ENCODE measurements around the gene TNIP3.

The TNIP3 gene

GRCh38 chr4:121122661-121123060 is 41.5 kb downstream of the TNIP3 start:
- no peaks in the 10 kb centered on the region for H3K9me3 ChIP-seq
- no peak for DNase-seq
- H3K27ac ChIP-seq: no peak overlapping the region
- TF ChIP-seq CTCF (IDR thresholded peaks at IDR 0.05): no peak
- H3K27me3 ChIP-seq: no peaks in the 10 kb centered on the region
- H3K4me3 ChIP-seq: no peak overlapping the region
- intact Hi-C loops (cut with DNase I; ENCODE audit: low total_unique reads): no loop called here
- no peaks in the 10 kb centered on the region for H3K4me1 ChIP-seq
- no peaks in the 10 kb centered on the region for H3K36me3 ChIP-seq

GRCh38 chr4:121119715-121120114 is 44.4 kb downstream of the TNIP3 start:
- no peaks in the 10 kb centered on the region for H3K27me3 ChIP-seq
- H3K9me3 ChIP-seq: no peaks in the 10 kb centered on the region
- intact Hi-C loops (cut with DNase I; ENCODE audit: low total_unique reads): no loop called here
- no peaks in the 10 kb centered on the region for H3K36me3 ChIP-seq
- no peak for TF ChIP-seq CTCF (IDR thresholded peaks at IDR 0.05)
- no peak for DNase-seq
- H3K4me1 ChIP-seq: no peaks in the 10 kb centered on the region
- H3K4me3 ChIP-seq: no peak overlapping the region
- no peak overlapping the region for H3K27ac ChIP-seq

GRCh38 chr4:121118344-121118743 is 45.8 kb downstream of the TNIP3 start:
- Histone ChIP-seq H3K27me3 (no peaks in the 10 kb centered on the region), H3K9me3 (no peaks in the 10 kb centered on the region), H3K27ac (no peak overlapping the region), H3K4me1 (no peaks in the 10 kb centered on the region), H3K36me3 (no peaks in the 10 kb centered on the region), H3K4me3 (no peak overlapping the region)
- no peak for TF ChIP-seq CTCF (IDR thresholded peaks at IDR 0.05)
- intact Hi-C loops (cut with DNase I; ENCODE audit: low total_unique reads): no loop called here
- no peak for DNase-seq

GRCh38 chr4:121114756-121115155 is 49.4 kb downstream of the TNIP3 start:
- no peak overlapping the region for H3K4me3 ChIP-seq
- no peak for DNase-seq
- no peak overlapping the region for H3K27ac ChIP-seq
- H3K36me3 ChIP-seq: no peaks in the 10 kb centered on the region
- H3K4me1 ChIP-seq: no peaks in the 10 kb centered on the region
- intact Hi-C loops (cut with DNase I; ENCODE audit: low total_unique reads): no loop called here
- no peaks in the 10 kb centered on the region for H3K9me3 ChIP-seq
- no peaks in the 10 kb centered on the region for H3K27me3 ChIP-seq
- no peak for TF ChIP-seq CTCF (IDR thresholded peaks at IDR 0.05)

GRCh38 chr4:121112530-121112929 is 51.6 kb downstream of the TNIP3 start:
- peak in 1 of 2 experiments; percentile 21 for TF ChIP-seq CTCF (IDR thresholded peaks at IDR 0.05)
- H3K4me1 ChIP-seq: no peaks in the 10 kb centered on the region
- no peak overlapping the region for H3K4me3 ChIP-seq
- no peaks in the 10 kb centered on the region for H3K9me3 ChIP-seq
- H3K36me3 ChIP-seq: no peaks in the 10 kb centered on the region
- H3K27ac ChIP-seq: no peak overlapping the region
- intact Hi-C loops (cut with DNase I; ENCODE audit: low total_unique reads): no loop called here
- no peaks in the 10 kb centered on the region for H3K27me3 ChIP-seq
- DNase-seq: no peak

- intact Hi-C loops (cut with DNase I; ENCODE audit: low total_unique reads): no loop called here
- Histone ChIP-seq H3K9me3 (no peaks in the 10 kb centered on the region), H3K27me3 (no peaks in the 10 kb centered on the region), H3K4me3 (no peak overlapping the region), H3K4me1 (no peaks in the 10 kb centered on the region), H3K27ac (no peak overlapping the region), H3K36me3 (no peaks in the 10 kb centered on the region)
- DNase-seq: no peak
- TF ChIP-seq CTCF (IDR thresholded peaks at IDR 0.05): no peak
Measured at GRCh38 chr4:121108557-121108956, 55.6 kb downstream of the TNIP3 start.
